Measurements from ENCODE around the gene KCNQ2.

- TF ChIP-seq CTCF (IDR thresholded peaks at IDR 0.05; ENCODE audit: low read depth, low read length, missing input control) (no peak), REST (IDR thresholded peaks at IDR 0.05) (no peak), GABPA (IDR thresholded peaks at IDR 0.05 in 1 of 2, conservative IDR thresholded peaks at IDR 0.05 in 1 of 2) (no peak), SP1 (IDR thresholded peaks at IDR 0.05) (no peak), ZBTB33 (IDR thresholded peaks at IDR 0.05) (no peak), EGR1 (IDR thresholded peaks at IDR 0.05; ENCODE audit: low read depth in 2 of 2) (no peak), JUND (IDR thresholded peaks at IDR 0.05) (no peak), TAF1 (conservative IDR thresholded peaks at IDR 0.05) (no peak), FOXA2 (IDR thresholded peaks at IDR 0.05) (no peak), MAX (IDR thresholded peaks at IDR 0.05) (no peak), HNF4A (conservative IDR thresholded peaks at IDR 0.05) (no peak), RAD21 (IDR thresholded peaks at IDR 0.05) (no peak)
Observed at GRCh38 chr20:63482021-63482587, 9.6 kb upstream of the KCNQ2 start.
